Panc1 (cell line): ENCODE data around the gene ATRNL1.

Source experiments
- CTCF ChIP-seq: fragments of 450-650 bp; IDR thresholded peaks from 2 replicates; pipeline ENCODE4 v1.5.1; 2017; ENCODE audit warnings: mild to moderate bottlenecking
- POLR2AphosphoS5 ChIP-seq: IDR thresholded peaks from 2 replicates; pipeline ENCODE4 v1.6.1; 2012; ENCODE audit warnings: mild to moderate bottlenecking, low read depth, low read length, moderate library complexity
- TF ChIP-seq, protein P1 (sequence below), 2 experiments: IDR thresholded peaks; 2 replicates each; pipeline ENCODE4 v1.6.1; 2011 to 2012; ENCODE audit warnings: low read depth in 2 of 2, control low read depth in 1 of 2, low read length in 1 of 2, mild to moderate bottlenecking in 1 of 2, moderate library complexity in 1 of 2; ENCODE audit not compliant: insufficient read depth in 1 of 2

GRCh38 chr10:115975506-115975905 is 882.3 kb downstream of the ATRNL1 start:
- TF ChIP-seq CTCF: no peak
- no peak for TF ChIP-seq POLR2AphosphoS5
- TF ChIP-seq, protein P1, sequence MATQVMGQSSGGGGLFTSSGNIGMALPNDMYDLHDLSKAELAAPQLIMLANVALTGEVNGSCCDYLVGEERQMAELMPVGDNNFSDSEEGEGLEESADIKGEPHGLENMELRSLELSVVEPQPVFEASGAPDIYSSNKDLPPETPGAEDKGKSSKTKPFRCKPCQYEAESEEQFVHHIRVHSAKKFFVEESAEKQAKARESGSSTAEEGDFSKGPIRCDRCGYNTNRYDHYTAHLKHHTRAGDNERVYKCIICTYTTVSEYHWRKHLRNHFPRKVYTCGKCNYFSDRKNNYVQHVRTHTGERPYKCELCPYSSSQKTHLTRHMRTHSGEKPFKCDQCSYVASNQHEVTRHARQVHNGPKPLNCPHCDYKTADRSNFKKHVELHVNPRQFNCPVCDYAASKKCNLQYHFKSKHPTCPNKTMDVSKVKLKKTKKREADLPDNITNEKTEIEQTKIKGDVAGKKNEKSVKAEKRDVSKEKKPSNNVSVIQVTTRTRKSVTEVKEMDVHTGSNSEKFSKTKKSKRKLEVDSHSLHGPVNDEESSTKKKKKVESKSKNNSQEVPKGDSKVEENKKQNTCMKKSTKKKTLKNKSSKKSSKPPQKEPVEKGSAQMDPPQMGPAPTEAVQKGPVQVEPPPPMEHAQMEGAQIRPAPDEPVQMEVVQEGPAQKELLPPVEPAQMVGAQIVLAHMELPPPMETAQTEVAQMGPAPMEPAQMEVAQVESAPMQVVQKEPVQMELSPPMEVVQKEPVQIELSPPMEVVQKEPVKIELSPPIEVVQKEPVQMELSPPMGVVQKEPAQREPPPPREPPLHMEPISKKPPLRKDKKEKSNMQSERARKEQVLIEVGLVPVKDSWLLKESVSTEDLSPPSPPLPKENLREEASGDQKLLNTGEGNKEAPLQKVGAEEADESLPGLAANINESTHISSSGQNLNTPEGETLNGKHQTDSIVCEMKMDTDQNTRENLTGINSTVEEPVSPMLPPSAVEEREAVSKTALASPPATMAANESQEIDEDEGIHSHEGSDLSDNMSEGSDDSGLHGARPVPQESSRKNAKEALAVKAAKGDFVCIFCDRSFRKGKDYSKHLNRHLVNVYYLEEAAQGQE (IDR thresholded peaks at IDR 0.05; ENCODE audit: insufficient read depth in 1 of 2, low read depth in 2 of 2, low read length in 1 of 2): no peak
